ENCODE measurements around the gene NOTO. TPM values are rescaled to one million over a fixed set of nuclear protein-coding genes. Genes with fewer than 3 reads are reported as not detected.
A peak's percentile ranks its signal among the peaks of the same experiment; 100 is the strongest.

Gene NOTO
- total and polyA plus RNA-seq, 10 of the 15 experiments (the other 5 are each of a cell fraction or from before 2014, with no cell fraction given), result not detected

DNA sequence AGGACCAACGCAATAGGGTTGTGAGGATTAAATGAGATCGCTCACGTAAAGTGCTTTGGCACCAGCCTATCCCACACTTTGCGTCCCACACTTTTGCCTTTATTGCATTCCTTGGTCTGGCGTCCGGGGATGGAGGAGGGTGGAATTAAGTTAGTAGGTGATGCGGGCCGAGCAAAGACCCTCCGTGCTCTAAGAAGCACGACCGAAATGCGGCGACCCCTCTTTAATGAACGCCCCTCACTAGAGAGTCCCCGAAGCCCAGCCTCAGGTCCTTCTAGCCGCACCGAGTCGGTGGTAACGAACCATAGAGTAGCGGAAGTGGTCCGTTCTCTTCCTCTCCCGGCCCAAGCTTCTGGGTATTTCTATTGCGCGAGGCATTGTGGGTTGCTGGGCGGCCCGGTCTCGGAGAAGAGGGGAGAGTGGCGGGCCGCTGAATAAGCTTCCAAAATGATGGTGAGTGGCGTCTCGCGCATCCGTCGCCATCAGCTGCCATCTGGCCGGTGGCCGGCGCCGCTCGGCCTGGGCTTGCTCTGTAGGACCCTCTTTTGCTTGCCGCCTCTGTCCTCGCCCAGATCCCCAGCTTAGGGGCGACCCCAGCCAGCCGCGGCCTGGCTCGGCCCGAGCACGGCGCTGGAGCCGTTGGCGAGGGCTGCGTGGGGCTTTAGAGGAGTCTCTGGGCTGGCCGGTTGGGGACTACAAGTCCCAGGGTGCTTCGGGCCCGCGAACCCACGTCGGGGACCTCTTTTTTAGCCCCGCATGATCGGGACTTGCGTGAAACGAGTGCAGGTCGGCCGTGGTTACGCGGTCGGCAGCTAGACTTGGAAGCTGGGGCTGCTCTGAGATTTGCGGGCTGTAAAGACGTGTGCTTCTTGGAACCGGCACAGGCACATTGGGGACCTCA lies 31.8 kb downstream of the NOTO start, which contains the start of gene CCT7 (continued):
- peak in 1 of 2 experiments; percentile 60; a peak in 1 of 4 replicates for TF ChIP-seq SRF (IDR thresholded peaks at IDR 0.05; ENCODE audit: low read depth in 2 of 2, low read length in 2 of 2)
- TF ChIP-seq, protein P1, sequence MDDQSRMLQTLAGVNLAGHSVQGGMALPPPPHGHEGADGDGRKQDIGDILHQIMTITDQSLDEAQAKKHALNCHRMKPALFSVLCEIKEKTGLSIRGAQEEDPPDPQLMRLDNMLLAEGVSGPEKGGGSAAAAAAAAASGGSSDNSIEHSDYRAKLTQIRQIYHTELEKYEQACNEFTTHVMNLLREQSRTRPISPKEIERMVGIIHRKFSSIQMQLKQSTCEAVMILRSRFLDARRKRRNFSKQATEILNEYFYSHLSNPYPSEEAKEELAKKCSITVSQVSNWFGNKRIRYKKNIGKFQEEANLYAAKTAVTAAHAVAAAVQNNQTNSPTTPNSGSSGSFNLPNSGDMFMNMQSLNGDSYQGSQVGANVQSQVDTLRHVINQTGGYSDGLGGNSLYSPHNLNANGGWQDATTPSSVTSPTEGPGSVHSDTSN (IDR thresholded peaks at IDR 0.05; ENCODE audit: insufficient replicate concordance, low read depth, low read length), result no peak
- TF ChIP-seq ATF7 (IDR thresholded peaks at IDR 0.05; ENCODE audit: low read depth), result peak; percentile 35; the same call in 1 of the 2 replicates
- TF ChIP-seq IKZF2 (IDR thresholded peaks at IDR 0.05), result peak in 1 of 2 experiments; percentile 12; a peak in 2 of 4 replicates
- TF ChIP-seq MEF2B (IDR thresholded peaks at IDR 0.05; ENCODE audit: partially characterized antibody, poor library complexity, severe bottlenecking), result no peak
- TF ChIP-seq POU2F2 (IDR thresholded peaks at IDR 0.05; ENCODE audit: borderline replicate concordance, low read depth, low read length), result peak; percentile 93
- no peak; the same call in 1 of the 2 replicates for TF ChIP-seq ZNF24 (IDR thresholded peaks at IDR 0.05)
- TF ChIP-seq IKZF1 (conservative IDR thresholded peaks at IDR 0.05), result peak; percentile 79
- TF ChIP-seq, protein P2, sequence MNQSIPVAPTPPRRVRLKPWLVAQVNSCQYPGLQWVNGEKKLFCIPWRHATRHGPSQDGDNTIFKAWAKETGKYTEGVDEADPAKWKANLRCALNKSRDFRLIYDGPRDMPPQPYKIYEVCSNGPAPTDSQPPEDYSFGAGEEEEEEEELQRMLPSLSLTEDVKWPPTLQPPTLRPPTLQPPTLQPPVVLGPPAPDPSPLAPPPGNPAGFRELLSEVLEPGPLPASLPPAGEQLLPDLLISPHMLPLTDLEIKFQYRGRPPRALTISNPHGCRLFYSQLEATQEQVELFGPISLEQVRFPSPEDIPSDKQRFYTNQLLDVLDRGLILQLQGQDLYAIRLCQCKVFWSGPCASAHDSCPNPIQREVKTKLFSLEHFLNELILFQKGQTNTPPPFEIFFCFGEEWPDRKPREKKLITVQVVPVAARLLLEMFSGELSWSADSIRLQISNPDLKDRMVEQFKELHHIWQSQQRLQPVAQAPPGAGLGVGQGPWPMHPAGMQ (IDR thresholded peaks at IDR 0.05; ENCODE audit: borderline replicate concordance), result no peak
- no peak for TF ChIP-seq IRF4 (IDR thresholded peaks at IDR 0.05; ENCODE audit: low read depth, low read length)
- peak; percentile 85 for TF ChIP-seq RUNX3 (IDR thresholded peaks at IDR 0.05; ENCODE audit: low read length)
- no peak for TF ChIP-seq NFYA (IDR thresholded peaks at IDR 0.05; ENCODE audit: borderline replicate concordance, low read depth, low read length)
- TF ChIP-seq ZSCAN29 (IDR thresholded peaks at IDR 0.05), result peak; percentile 87
- TF ChIP-seq ZNF687 (IDR thresholded peaks at IDR 0.05), result peak; percentile 74
- TF ChIP-seq CTCF (IDR thresholded peaks at IDR 0.05 in 2 of 3, conservative IDR thresholded peaks at IDR 0.05 in 1 of 3; ENCODE audit: control insufficient read depth in 2 of 3, extremely low read depth in 1 of 3, insufficient read depth in 1 of 3, low read depth in 3 of 3, low read length in 3 of 3), result no peak
- TF ChIP-seq ZBTB11 (CRISPR knock-in tag; IDR thresholded peaks at IDR 0.05), result peak; percentile 85

All from GM12878 (cell line).